ENCODE data around the gene STAC2. TPM values are rescaled to one million over a fixed set of nuclear protein-coding genes. Genes with fewer than 3 reads are reported as not detected.

Gene STAC2
- total and polyA plus RNA-seq, 2 of the 13 experiments (the other 11 are each of a cell fraction or from before 2014, with no cell fraction given): not detected

- ChIA-PET CTCF (ENCODE audit: low intra/inter-chr PET ratio, low total read pairs) (no interaction called here), POLR2A (interaction anchor here (1.2 kb wide), 1 partner anchor 33 kb away, joined by 4 read pairs; the partner anchor contains the start of gene RPL19)
- ATAC-seq (no peak), DNase-seq (ENCODE audit: low spot score) (no peak), FAIRE-seq (no peak)
- Histone ChIP-seq H3K27me3 (ENCODE audit: control insufficient read depth in 1 of 2, insufficient read depth in 2 of 2, low read length in 2 of 2) (peaks cover 4 to 27% of the 10 kb centered on the region in 2 experiments; a peak in 4 of 5 replicates), H4K20me1 (ENCODE audit: insufficient read depth, low read length) (no peaks in the 10 kb centered on the region), H3K36me3 (replicated peaks in 1 of 2; ENCODE audit: control insufficient read depth in 1 of 2, insufficient read depth in 2 of 2, low read length in 2 of 2) (no peaks in the 10 kb centered on the region), H3K9me3 (ENCODE audit: low read length) (no peaks in the 10 kb centered on the region), H2AFZ (ENCODE audit: low read length) (no peak overlapping the region), H3K9ac (ENCODE audit: insufficient read depth, low read depth, low read length) (no peak overlapping the region), H3K4me3 (replicated peaks in 1 of 3; ENCODE audit: insufficient read depth in 1 of 3, low read depth in 2 of 3, low read length in 3 of 3) (no peak overlapping the region), H3K4me2 (ENCODE audit: low read depth, low read length) (no peak overlapping the region), H3K27ac (ENCODE audit: extremely low read length, insufficient read depth, low read length) (no peak overlapping the region), H3K79me2 (ENCODE audit: insufficient read depth, low read length) (no peaks in the 10 kb centered on the region), H3K4me1 (ENCODE audit: insufficient read depth, low read length) (peaks cover 14% of the 10 kb centered on the region; the same call in 1 of the 2 replicates)
- TF ChIP-seq SYNCRIP (IDR thresholded peaks at IDR 0.05; ENCODE audit: insufficient read depth, low read depth, low read length) (no peak), ZNF138 (CRISPR knock-in tag; IDR thresholded peaks at IDR 0.05; ENCODE audit: low read depth) (no peak), HNRNPK (IDR thresholded peaks at IDR 0.05; ENCODE audit: low read depth, low read length, poor library complexity, severe bottlenecking) (no peak), NFKBIZ (CRISPR knock-in tag; IDR thresholded peaks at IDR 0.05) (no peak), RXRA (CRISPR knock-in tag; IDR thresholded peaks at IDR 0.05) (no peak), PHF20 (CRISPR knock-in tag; IDR thresholded peaks at IDR 0.05) (no peak), ZNF792 (CRISPR knock-in tag; IDR thresholded peaks at IDR 0.05) (no peak), MEIS1 (CRISPR knock-in tag; IDR thresholded peaks at IDR 0.05; ENCODE audit: borderline replicate concordance) (no peak), ZNF225 (CRISPR knock-in tag; IDR thresholded peaks at IDR 0.05) (no peak), SUZ12 (IDR thresholded peaks at IDR 0.05; ENCODE audit: low read depth, low read length) (no peak), GPBP1L1 (CRISPR knock-in tag; IDR thresholded peaks at IDR 0.05) (no peak), ZNF672 (CRISPR knock-in tag; IDR thresholded peaks at IDR 0.05) (no peak), ZBTB20 (CRISPR knock-in tag; IDR thresholded peaks at IDR 0.05; ENCODE audit: borderline replicate concordance, low read depth) (no peak), ZNF720 (CRISPR knock-in tag; IDR thresholded peaks at IDR 0.05) (no peak), MAFG (CRISPR knock-in tag; IDR thresholded peaks at IDR 0.05) (no peak)
- in situ Hi-C loops (cut with HindIII; ENCODE audit: extremely low pct_ligation_motif_present, low pct_unique_long_range_greater_than_20kb) (loop anchor here (25.0 kb wide), 1 partner anchor 404 kb away; the partner anchor contains the start of gene PSMB3), intact Hi-C loops (cut with micrococcal nuclease; ENCODE audit: unreplicated experiment) (no loop called here)
- BruUV-seq (replicated peaks): no TSS peak
- WGBS (ENCODE audit: low lambda C conversion rate): 23% methylated on average over 7 of the region's 7 CpGs
Measured at GRCh38 chr17:39166437-39167335, 59.1 kb downstream of the STAC2 start.
